HEK293 (cell line): Measurements from ENCODE around the gene DSG3.

ENCODE experiments used
- CTCF ChIA-PET: fragments of 350-600 bp; formaldehyde crosslinking; extraction: SDS; loops from one replicate; lab custom pipeline; 2021; ENCODE audit warnings: antibody characterized with exemption; lab: Yijun Ruan, JAX
- POLR2A ChIA-PET: fragments of 300-600 bp; formaldehyde crosslinking; extraction: SDS; loops from one replicate; lab custom pipeline; 2020; ENCODE audit warnings: antibody characterized with exemption, inconsistent platforms; lab: Yijun Ruan, JAX
- H3K27ac ChIP-seq: fragments of 200-500 bp; sonication (Bioruptor generic); 2 replicates; pipeline ENCODE4 v1.5.1; 2014; ENCODE audit warnings: low read depth, low read length, control low read depth, inconsistent platforms; ENCODE audit errors: extremely low read depth
- H3K36me3 ChIP-seq, 2 experiments: fragments of 200-500 bp in 1 of 2; sonication (Bioruptor generic) in 1 of 2; 1 replicate in 1 of 2; 2 replicates in 1 of 2; pipeline ENCODE4 v1.5.1; 2014 to 2017; ENCODE audit warnings: inconsistent platforms in 2 of 2, low read length in 2 of 2; ENCODE audit not compliant: control insufficient read depth in 2 of 2, insufficient read depth in 1 of 2
- H3K4me1 ChIP-seq: fragments of 200-500 bp; sonication (Bioruptor generic); 2 replicates; pipeline ENCODE4 v1.5.1; 2014; ENCODE audit warnings: mild to moderate bottlenecking, low read length, inconsistent platforms; ENCODE audit not compliant: control insufficient read depth, insufficient read depth
- H3K4me3 ChIP-seq: 2 replicates; pipeline ENCODE4 v1.5.1; 2011; ENCODE audit warnings: low read depth, mild to moderate bottlenecking, control low read depth, low read length, moderate library complexity
- H3K9me3 ChIP-seq: fragments of 200-500 bp; sonication (Bioruptor generic); 2 replicates; pipeline ENCODE4 v1.5.1; 2014; ENCODE audit warnings: low read depth, low read length, inconsistent platforms; ENCODE audit not compliant: control insufficient read depth, insufficient read depth
- ATF2 ChIP-seq: fragments of 450-650 bp; formaldehyde crosslinking; IDR thresholded peaks from 2 replicates; pipeline ENCODE4 v1.5.1; 2016; ENCODE audit warnings: missing biosample characterization, missing genetic modification characterization, low read depth
- HOXD13 ChIP-seq: sonication (generic); formaldehyde crosslinking; IDR thresholded peaks from 2 replicates; pipeline ENCODE4 v1.8.0; 2022; ENCODE audit warnings: missing genetic modification reagents, borderline replicate concordance
- MZF1 ChIP-seq: fragments of 450-650 bp; formaldehyde crosslinking; IDR thresholded peaks from 2 replicates; pipeline ENCODE4 v1.5.1; 2017; ENCODE audit warnings: missing biosample characterization, missing genetic modification characterization, borderline replicate concordance
- OVOL3 ChIP-seq: fragments of 450-650 bp; formaldehyde crosslinking; IDR thresholded peaks from 2 replicates; pipeline ENCODE4 v1.5.1; 2016; ENCODE audit warnings: missing biosample characterization, missing genetic modification characterization
- REPIN1 ChIP-seq: fragments of 450-650 bp; formaldehyde crosslinking; IDR thresholded peaks from 2 replicates; pipeline ENCODE4 v1.5.1; 2017; ENCODE audit warnings: missing biosample characterization, missing genetic modification characterization, low read depth
- YY2 ChIP-seq: fragments of 450-650 bp; formaldehyde crosslinking; IDR thresholded peaks from 2 replicates; pipeline ENCODE4 v1.5.1; 2016; ENCODE audit warnings: missing biosample characterization, missing genetic modification characterization
- ZBTB10 ChIP-seq: fragments of 450-650 bp; formaldehyde crosslinking; IDR thresholded peaks from 2 replicates; pipeline ENCODE4 v1.5.1; 2016; ENCODE audit warnings: missing biosample characterization, missing genetic modification characterization
- ZBTB20 ChIP-seq: fragments of 450-650 bp; formaldehyde crosslinking; IDR thresholded peaks from 2 replicates; pipeline ENCODE4 v1.5.1; 2016; ENCODE audit warnings: missing biosample characterization, missing genetic modification characterization
- ZEB2 ChIP-seq: fragments of 450-650 bp; formaldehyde crosslinking; IDR thresholded peaks from 2 replicates; pipeline ENCODE4 v1.5.1; 2016; ENCODE audit warnings: missing biosample characterization, missing genetic modification characterization
- ZNF132 ChIP-seq: fragments of 450-650 bp; formaldehyde crosslinking; IDR thresholded peaks from 2 replicates; pipeline ENCODE4 v1.5.1; 2017; ENCODE audit warnings: missing biosample characterization, missing genetic modification characterization, borderline replicate concordance
- ZNF16 ChIP-seq: fragments of 450-650 bp; formaldehyde crosslinking; IDR thresholded peaks from 2 replicates; pipeline ENCODE4 v1.5.1; 2016; ENCODE audit warnings: low read depth, missing biosample characterization, missing genetic modification characterization
- ZNF26 ChIP-seq: fragments of 450-650 bp; formaldehyde crosslinking; IDR thresholded peaks from 2 replicates; pipeline ENCODE4 v1.5.1; 2016; ENCODE audit warnings: missing biosample characterization, missing genetic modification characterization
- ZNF274 ChIP-seq, 2 experiments: fragments of 200-500 bp in 1 of 2; fragments of 450-650 bp in 1 of 2; sonication (Bioruptor generic) in 1 of 2; formaldehyde crosslinking in 1 of 2; IDR thresholded peaks; 2 replicates each; pipeline versions ENCODE4 v1.5.1 to v1.6.1; 2014 to 2016; ENCODE audit warnings: borderline replicate concordance in 1 of 2, inconsistent platforms in 1 of 2, low read length in 1 of 2, missing biosample characterization in 1 of 2, missing genetic modification characterization in 1 of 2
- ZNF292 ChIP-seq: fragments of 450-650 bp; formaldehyde crosslinking; IDR thresholded peaks from 2 replicates; pipeline ENCODE4 v1.5.1; 2016; ENCODE audit warnings: low read depth, missing biosample characterization, missing genetic modification characterization, borderline replicate concordance
- ZNF350 ChIP-seq: fragments of 450-650 bp; formaldehyde crosslinking; IDR thresholded peaks from 2 replicates; pipeline ENCODE4 v1.5.0; 2017; ENCODE audit warnings: missing biosample characterization, mild to moderate bottlenecking, missing genetic modification characterization
- ZNF449 ChIP-seq: fragments of 450-650 bp; formaldehyde crosslinking; IDR thresholded peaks from 2 replicates; pipeline ENCODE4 v1.5.1; 2017; ENCODE audit warnings: missing biosample characterization, mild to moderate bottlenecking, missing genetic modification characterization, moderate library complexity
- ZNF580 ChIP-seq: fragments of 450-650 bp; formaldehyde crosslinking; IDR thresholded peaks from 2 replicates; pipeline ENCODE4 v1.5.1; 2016; ENCODE audit warnings: missing biosample characterization, missing genetic modification characterization
- ZNF610 ChIP-seq: fragments of 450-650 bp; formaldehyde crosslinking; IDR thresholded peaks from 2 replicates; pipeline ENCODE4 v1.5.1; 2016; ENCODE audit warnings: missing biosample characterization, missing genetic modification characterization, borderline replicate concordance
- ZNF704 ChIP-seq: fragments of 450-650 bp; formaldehyde crosslinking; IDR thresholded peaks from 2 replicates; pipeline ENCODE4 v1.5.1; 2016; ENCODE audit warnings: missing biosample characterization, missing genetic modification characterization
- ZNF777 ChIP-seq: fragments of 450-650 bp; formaldehyde crosslinking; IDR thresholded peaks from 2 replicates; pipeline ENCODE4 v1.5.1; 2017; ENCODE audit warnings: missing biosample characterization, missing genetic modification characterization, borderline replicate concordance
- ZNF791 ChIP-seq: fragments of 450-650 bp; formaldehyde crosslinking; IDR thresholded peaks from 2 replicates; pipeline ENCODE4 v1.5.1; 2016; ENCODE audit warnings: missing biosample characterization, missing genetic modification characterization
- TF ChIP-seq, protein P1 (sequence below): fragments of 450-650 bp; formaldehyde crosslinking; IDR thresholded peaks from 2 replicates; pipeline ENCODE4 v1.5.1; 2016; ENCODE audit warnings: missing biosample characterization, missing genetic modification characterization

DSG3 gene

GRCh38 chr18:31409276-31409675 lies 38.3 kb upstream of the DSG3 start (continued):
- TF ChIP-seq ZBTB10 = no peak
- TF ChIP-seq REPIN1 (tag by site-specific recombination) = no peak
- TF ChIP-seq OVOL3 (tag by site-specific recombination) = no peak

DNA sequence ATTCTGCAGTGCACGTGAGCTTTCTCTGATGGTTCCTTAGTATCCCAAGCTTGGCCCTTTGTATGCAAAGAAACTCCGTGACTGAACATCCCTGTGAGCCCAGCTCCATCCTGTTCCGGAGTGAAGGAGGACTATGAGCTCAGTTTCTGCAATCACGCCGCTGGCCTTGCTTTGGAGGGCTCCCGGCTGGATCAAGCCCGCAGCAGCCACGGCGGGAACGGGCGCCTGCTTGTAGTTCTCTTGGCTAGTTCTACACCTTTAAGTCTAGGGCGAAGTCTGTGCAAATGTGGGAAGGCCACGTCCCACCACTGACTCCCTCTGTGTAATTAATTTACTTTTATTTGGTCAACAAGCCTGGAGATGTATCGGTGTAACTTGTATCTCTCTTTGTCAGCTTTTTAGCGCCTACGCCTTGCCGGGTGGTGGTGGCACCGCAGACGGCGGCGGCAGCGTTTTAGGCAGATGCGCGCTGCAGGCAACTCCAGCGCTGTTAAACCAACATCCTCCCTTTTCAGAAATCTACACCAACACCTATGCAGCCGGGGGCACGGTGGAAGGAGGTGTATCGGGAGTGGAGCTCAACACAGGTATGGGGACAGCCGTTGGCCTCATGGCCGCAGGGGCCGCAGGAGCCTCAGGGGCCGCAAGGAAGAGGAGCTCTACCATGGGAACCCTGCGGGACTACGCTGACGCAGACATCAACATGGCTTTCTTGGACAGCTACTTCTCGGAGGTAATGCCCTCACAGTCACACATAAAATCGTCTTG lies 36.6 kb upstream of the DSG3 start:
- Histone ChIP-seq H3K4me1 (no peaks in the 10 kb centered on the region), H3K27ac (no peak overlapping the region), H3K4me3 (no peak overlapping the region), H3K36me3 (no peaks in the 10 kb centered on the region), H3K9me3 (no peaks in the 10 kb centered on the region)
- CTCF ChIA-PET = interaction anchor here (0.9 to 1.8 kb wide), 3 partner anchors 10 to 13 kb away, joined by 3 to 7 read pairs (median 3); no protein-coding TSS in a partner anchor
- TF ChIP-seq ZNF16 (no peak), HOXD13 (no peak), ZNF26 (tag by site-specific recombination) (no peak), MZF1 (tag by site-specific recombination) (no peak), ZNF580 (tag by site-specific recombination) (no peak), ZNF292 (tag by site-specific recombination) (no peak), ZNF132 (tag by site-specific recombination) (no peak), ZNF777 (tag by site-specific recombination) (no peak), ZNF791 (tag by site-specific recombination) (no peak), ATF2 (no peak), ZNF274 (IDR thresholded peaks at IDR 0.05; ENCODE audit: low read length) (no peak), ZNF274 (tag by site-specific recombination; IDR thresholded peaks at IDR 0.05; ENCODE audit: borderline replicate concordance) (no peak), ZNF350 (tag by site-specific recombination) (no peak), YY2 (no peak), ZNF610 (tag by site-specific recombination) (no peak), ZBTB20 (tag by site-specific recombination) (no peak), ZNF449 (no peak), OVOL3 (tag by site-specific recombination) (no peak), ZEB2 (tag by site-specific recombination) (no peak), ZNF704 (tag by site-specific recombination) (no peak)
- TF ChIP-seq, protein P1, sequence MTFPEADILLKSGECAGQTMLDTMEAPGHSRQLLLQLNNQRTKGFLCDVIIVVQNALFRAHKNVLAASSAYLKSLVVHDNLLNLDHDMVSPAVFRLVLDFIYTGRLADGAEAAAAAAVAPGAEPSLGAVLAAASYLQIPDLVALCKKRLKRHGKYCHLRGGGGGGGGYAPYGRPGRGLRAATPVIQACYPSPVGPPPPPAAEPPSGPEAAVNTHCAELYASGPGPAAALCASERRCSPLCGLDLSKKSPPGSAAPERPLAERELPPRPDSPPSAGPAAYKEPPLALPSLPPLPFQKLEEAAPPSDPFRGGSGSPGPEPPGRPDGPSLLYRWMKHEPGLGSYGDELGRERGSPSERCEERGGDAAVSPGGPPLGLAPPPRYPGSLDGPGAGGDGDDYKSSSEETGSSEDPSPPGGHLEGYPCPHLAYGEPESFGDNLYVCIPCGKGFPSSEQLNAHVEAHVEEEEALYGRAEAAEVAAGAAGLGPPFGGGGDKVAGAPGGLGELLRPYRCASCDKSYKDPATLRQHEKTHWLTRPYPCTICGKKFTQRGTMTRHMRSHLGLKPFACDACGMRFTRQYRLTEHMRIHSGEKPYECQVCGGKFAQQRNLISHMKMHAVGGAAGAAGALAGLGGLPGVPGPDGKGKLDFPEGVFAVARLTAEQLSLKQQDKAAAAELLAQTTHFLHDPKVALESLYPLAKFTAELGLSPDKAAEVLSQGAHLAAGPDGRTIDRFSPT (tag by site-specific recombination) = no peak
- POLR2A ChIA-PET = no interaction called here
